HEK293 (cell line): ENCODE results near the gene COTL1.

Source experiments
- CTCF ChIA-PET: fragments of 350-600 bp; formaldehyde crosslinking; extraction: SDS; loops from one replicate; lab custom pipeline; 2021; ENCODE audit warnings: antibody characterized with exemption; lab: Yijun Ruan, JAX
- POLR2A ChIA-PET: fragments of 300-600 bp; formaldehyde crosslinking; extraction: SDS; loops from one replicate; lab custom pipeline; 2020; ENCODE audit warnings: antibody characterized with exemption, inconsistent platforms; lab: Yijun Ruan, JAX
- H3K27ac ChIP-seq: fragments of 200-500 bp; sonication (Bioruptor generic); 2 replicates; pipeline ENCODE4 v1.5.1; 2014; ENCODE audit warnings: low read depth, low read length, control low read depth, inconsistent platforms; ENCODE audit errors: extremely low read depth
- H3K36me3 ChIP-seq, 2 experiments: fragments of 200-500 bp in 1 of 2; sonication (Bioruptor generic) in 1 of 2; 1 replicate in 1 of 2; 2 replicates in 1 of 2; pipeline ENCODE4 v1.5.1; 2014 to 2017; ENCODE audit warnings: inconsistent platforms in 2 of 2, low read length in 2 of 2; ENCODE audit not compliant: control insufficient read depth in 2 of 2, insufficient read depth in 1 of 2
- H3K4me1 ChIP-seq: fragments of 200-500 bp; sonication (Bioruptor generic); 2 replicates; pipeline ENCODE4 v1.5.1; 2014; ENCODE audit warnings: mild to moderate bottlenecking, low read length, inconsistent platforms; ENCODE audit not compliant: control insufficient read depth, insufficient read depth
- H3K4me3 ChIP-seq: 2 replicates; pipeline ENCODE4 v1.5.1; 2011; ENCODE audit warnings: low read depth, mild to moderate bottlenecking, control low read depth, low read length, moderate library complexity
- H3K9me3 ChIP-seq: fragments of 200-500 bp; sonication (Bioruptor generic); 2 replicates; pipeline ENCODE4 v1.5.1; 2014; ENCODE audit warnings: low read depth, low read length, inconsistent platforms; ENCODE audit not compliant: control insufficient read depth, insufficient read depth
- HIC1 ChIP-seq: fragments of 450-650 bp; formaldehyde crosslinking; IDR thresholded peaks from 2 replicates; pipeline ENCODE4 v1.5.1; 2016; ENCODE audit warnings: missing biosample characterization, missing genetic modification characterization
- KLF7 ChIP-seq: fragments of 450-650 bp; formaldehyde crosslinking; IDR thresholded peaks from 2 replicates; pipeline ENCODE4 v1.5.1; 2016; ENCODE audit warnings: missing biosample characterization, missing genetic modification characterization, borderline replicate concordance
- OVOL3 ChIP-seq: fragments of 450-650 bp; formaldehyde crosslinking; IDR thresholded peaks from 2 replicates; pipeline ENCODE4 v1.5.1; 2016; ENCODE audit warnings: missing biosample characterization, missing genetic modification characterization
- PRDM6 ChIP-seq: fragments of 450-650 bp; formaldehyde crosslinking; IDR thresholded peaks from 2 replicates; pipeline ENCODE4 v1.5.1; 2017; ENCODE audit warnings: missing biosample characterization, missing genetic modification characterization
- SCRT2 ChIP-seq: fragments of 450-650 bp; formaldehyde crosslinking; IDR thresholded peaks from 2 replicates; pipeline ENCODE4 v1.5.1; 2016; ENCODE audit warnings: missing biosample characterization, missing genetic modification characterization
- TSHZ1 ChIP-seq: fragments of 450-650 bp; formaldehyde crosslinking; IDR thresholded peaks from 2 replicates; pipeline ENCODE4 v1.5.1; 2016; ENCODE audit warnings: missing biosample characterization, missing genetic modification characterization, borderline replicate concordance
- ZBTB6 ChIP-seq: fragments of 450-650 bp; formaldehyde crosslinking; IDR thresholded peaks from 2 replicates; pipeline ENCODE4 v1.5.1; 2017; ENCODE audit warnings: missing biosample characterization, missing genetic modification characterization
- ZFP3 ChIP-seq: fragments of 450-650 bp; formaldehyde crosslinking; IDR thresholded peaks from 2 replicates; pipeline ENCODE4 v1.5.1; 2016; ENCODE audit warnings: low read depth, missing biosample characterization, missing genetic modification characterization
- ZNF121 ChIP-seq: fragments of 450-650 bp; formaldehyde crosslinking; IDR thresholded peaks from 2 replicates; pipeline ENCODE4 v1.5.1; 2016; ENCODE audit warnings: missing biosample characterization, missing genetic modification characterization
- ZNF19 ChIP-seq: fragments of 450-650 bp; formaldehyde crosslinking; IDR thresholded peaks from 2 replicates; pipeline ENCODE4; 2016; ENCODE audit warnings: missing biosample characterization, missing genetic modification characterization, low read depth
- ZNF266 ChIP-seq: fragments of 450-650 bp; formaldehyde crosslinking; IDR thresholded peaks from 2 replicates; pipeline ENCODE4 v1.5.1; 2016; ENCODE audit warnings: missing biosample characterization, missing genetic modification characterization, low read depth
- ZNF302 ChIP-seq: fragments of 450-650 bp; formaldehyde crosslinking; IDR thresholded peaks from 2 replicates; pipeline ENCODE4 v1.5.1; 2016; ENCODE audit warnings: missing biosample characterization, missing genetic modification characterization, low read depth
- ZNF391 ChIP-seq: fragments of 450-650 bp; formaldehyde crosslinking; IDR thresholded peaks from 2 replicates; pipeline ENCODE4 v1.5.1; 2016; ENCODE audit warnings: low read depth, missing biosample characterization, missing genetic modification characterization, borderline replicate concordance
- ZNF549 ChIP-seq: fragments of 450-650 bp; IDR thresholded peaks from 2 replicates; pipeline ENCODE4 v1.5.1; 2018; ENCODE audit warnings: missing biosample characterization, missing genetic modification characterization, mild to moderate bottlenecking, inconsistent platforms, moderate library complexity
- ZNF558 ChIP-seq: fragments of 450-650 bp; formaldehyde crosslinking; IDR thresholded peaks from 2 replicates; pipeline ENCODE4 v1.5.1; 2016; ENCODE audit warnings: missing biosample characterization, missing genetic modification characterization
- ZNF629 ChIP-seq: fragments of 450-650 bp; formaldehyde crosslinking; IDR thresholded peaks from 2 replicates; pipeline ENCODE4 v1.5.1; 2017; ENCODE audit warnings: missing biosample characterization, missing genetic modification characterization
- ZNF843 ChIP-seq: fragments of 450-650 bp; formaldehyde crosslinking; IDR thresholded peaks from 2 replicates; pipeline ENCODE4 v1.5.1; 2016; ENCODE audit warnings: missing biosample characterization, missing genetic modification characterization
- ZSCAN16 ChIP-seq: fragments of 450-650 bp; formaldehyde crosslinking; IDR thresholded peaks from 2 replicates; pipeline ENCODE4 v1.5.1; 2016; ENCODE audit warnings: missing biosample characterization, missing genetic modification characterization

COTL1 gene

GRCh38 chr16:84654998-84655397 lies 37.1 kb upstream of the COTL1 start:
- no peak overlapping the region for H3K27ac ChIP-seq
- TF ChIP-seq ZNF266 (tag by site-specific recombination) (no peak), ZBTB6 (tag by site-specific recombination) (no peak), ZNF558 (tag by site-specific recombination) (no peak), ZSCAN16 (tag by site-specific recombination) (no peak), ZNF843 (no peak), OVOL3 (tag by site-specific recombination) (no peak), TSHZ1 (no peak), ZNF302 (tag by site-specific recombination) (no peak), PRDM6 (tag by site-specific recombination) (no peak), ZNF19 (tag by site-specific recombination) (no peak), KLF7 (tag by site-specific recombination) (no peak), ZNF391 (no peak), HIC1 (tag by site-specific recombination) (no peak), ZNF549 (tag by site-specific recombination) (no peak), ZFP3 (tag by site-specific recombination) (no peak), ZNF629 (tag by site-specific recombination) (no peak)
- TF ChIP-seq, all 188 proteins: peak for 0
- H3K9me3 ChIP-seq: no peaks in the 10 kb centered on the region
- peaks cover 4 to 76% of the 10 kb centered on the region in 2 experiments; a peak in 2 of 3 replicates for H3K36me3 ChIP-seq
- no peak overlapping the region for H3K4me3 ChIP-seq
- H3K4me1 ChIP-seq: no peaks in the 10 kb centered on the region
- CTCF ChIA-PET: interaction anchor here (1.5 kb wide), 1 partner anchor 71 kb away, joined by 5 read pairs; no protein-coding TSS in a partner anchor
- POLR2A ChIA-PET: no interaction called here

- POLR2A ChIA-PET: no interaction called here
- TF ChIP-seq ZNF121 (tag by site-specific recombination) (peak; percentile 80), SCRT2 (tag by site-specific recombination) (no peak)
- TF ChIP-seq, all 188 proteins: peak for 1
- peaks cover 4 to 69% of the 10 kb centered on the region in 2 experiments; a peak in 2 of 3 replicates for H3K36me3 ChIP-seq
These were observed 36.4 kb upstream of the COTL1 start for GRCh38 chr16:84654238-84654637.

More at GRCh38 chr16:84654238-84654637, 36.4 kb upstream of the COTL1 start:
- H3K9me3 ChIP-seq: no peaks in the 10 kb centered on the region
- H3K4me3 ChIP-seq: no peak overlapping the region
- CTCF ChIA-PET: interaction anchor here (1.5 kb wide), 1 partner anchor 72 kb away, joined by 5 read pairs; no protein-coding TSS in a partner anchor
- no peak overlapping the region for H3K27ac ChIP-seq
- no peaks in the 10 kb centered on the region for H3K4me1 ChIP-seq
